Right kidney (tissue), 1 donor: Measurements from ENCODE around the gene UNC5A.

ENCODE experiments used
- DNase-seq: peaks from one replicate; pipeline ENCODE4 v3.0.0-alpha.2; 2016

The UNC5A gene

GRCh38 chr5:176781638-176782570 lies 28.5 kb upstream of the UNC5A start:
- no peak for DNase-seq

- DNase-seq, result no peak
Observed at GRCh38 chr5:176784218-176785165, 25.9 kb upstream of the UNC5A start.

GRCh38 chr5:176785184-176786145 lies 24.9 kb upstream of the UNC5A start:
- no peak for DNase-seq

- DNase-seq, result no peak
Observed at GRCh38 chr5:176787676-176788075, 22.7 kb upstream of the UNC5A start.

- no peak for DNase-seq
Observed at GRCh38 chr5:176788091-176788490, 22.3 kb upstream of the UNC5A start.

- DNase-seq, result no peak
Observed at GRCh38 chr5:176788941-176789872, 21.2 kb upstream of the UNC5A start.

- no peak for DNase-seq
Observed at GRCh38 chr5:176789873-176790615, 20.3 kb upstream of the UNC5A start.

- no peak for DNase-seq
Observed at GRCh38 chr5:176790941-176791340, 19.4 kb upstream of the UNC5A start.

- no peak for DNase-seq
Observed at GRCh38 chr5:176792655-176793342, 17.6 kb upstream of the UNC5A start.

- no peak for DNase-seq
Observed at GRCh38 chr5:176793343-176793699, 17.0 kb upstream of the UNC5A start.

GRCh38 chr5:176793736-176794135 lies 16.6 kb upstream of the UNC5A start:
- no peak for DNase-seq

GRCh38 chr5:176794509-176794908 lies 15.8 kb upstream of the UNC5A start:
- no peak for DNase-seq

GRCh38 chr5:176796411-176796810 lies 13.9 kb upstream of the UNC5A start:
- no peak for DNase-seq

- DNase-seq, result no peak
Observed at GRCh38 chr5:176796970-176797369, 13.4 kb upstream of the UNC5A start.

- DNase-seq, result no peak
Observed at GRCh38 chr5:176797456-176798050, 12.8 kb upstream of the UNC5A start.

GRCh38 chr5:176798086-176798876 lies 12.1 kb upstream of the UNC5A start:
- DNase-seq, result no peak

GRCh38 chr5:176798949-176799348 lies 11.4 kb upstream of the UNC5A start:
- no peak for DNase-seq

- DNase-seq, result no peak
Observed at GRCh38 chr5:176799488-176799887, 10.9 kb upstream of the UNC5A start.
